ENCODE results near the gene NIFK.
A peak's percentile ranks its signal among the peaks of the same experiment; 100 is the strongest.

Gene NIFK

GRCh38 chr2:121736462-121737336 is at the start of gene NIFK:
Gene NIFK (minus strand): TSS chr2:121736875. CDS start chr2:121736850, 25 bp downstream.
- Mint-ChIP-seq H3K4me1 (peaks cover 36% of the 10 kb centered on the region), H3K9me3 (no peaks in the 10 kb centered on the region), H3K4me3 (peak within 1 kb of the TSS; percentile 98), H3K36me3 (ENCODE audit: insufficient read depth) (peaks cover 31% of the 10 kb centered on the region), H3K27ac (ENCODE audit: low read depth) (peak within 1 kb of the TSS; percentile 99), H3K27me3 (no peaks in the 10 kb centered on the region)
- ATAC-seq (replicated peaks; ENCODE audit: extremely low read depth, poor library complexity, severe bottlenecking) (peak; percentile 91), DNase-seq (ENCODE audit: low spot score in 2 of 2) (peak; percentile 99)

- Mint-ChIP-seq H3K27me3 (peaks cover 15% of the 10 kb centered on the region), H3K9me3 (no peaks in the 10 kb centered on the region), H3K4me3 (no peak overlapping the region), H3K27ac (ENCODE audit: low read depth) (no peak overlapping the region), H3K4me1 (no peaks in the 10 kb centered on the region), H3K36me3 (ENCODE audit: insufficient read depth) (no peaks in the 10 kb centered on the region)
- no peak for ATAC-seq (replicated peaks; ENCODE audit: extremely low read depth, poor library complexity, severe bottlenecking)
- no peak for DNase-seq (ENCODE audit: low spot score in 2 of 2)
These were observed 46.5 kb upstream of the NIFK start for GRCh38 chr2:121783180-121783579.

- no peak overlapping the region for H3K27ac Mint-ChIP-seq (ENCODE audit: low read depth)
- ATAC-seq (replicated peaks; ENCODE audit: extremely low read depth, poor library complexity, severe bottlenecking) (no peak), DNase-seq (ENCODE audit: low spot score in 2 of 2) (no peak)
- no peaks in the 10 kb centered on the region for H3K27me3 Mint-ChIP-seq
- H3K4me1 Mint-ChIP-seq, result no peaks in the 10 kb centered on the region
- H3K36me3 Mint-ChIP-seq (ENCODE audit: insufficient read depth), result peaks cover 1% of the 10 kb centered on the region
- no peak overlapping the region for H3K4me3 Mint-ChIP-seq
- H3K9me3 Mint-ChIP-seq, result no peaks in the 10 kb centered on the region
These were observed 42.2 kb upstream of the NIFK start for GRCh38 chr2:121778741-121779487.

DNA sequence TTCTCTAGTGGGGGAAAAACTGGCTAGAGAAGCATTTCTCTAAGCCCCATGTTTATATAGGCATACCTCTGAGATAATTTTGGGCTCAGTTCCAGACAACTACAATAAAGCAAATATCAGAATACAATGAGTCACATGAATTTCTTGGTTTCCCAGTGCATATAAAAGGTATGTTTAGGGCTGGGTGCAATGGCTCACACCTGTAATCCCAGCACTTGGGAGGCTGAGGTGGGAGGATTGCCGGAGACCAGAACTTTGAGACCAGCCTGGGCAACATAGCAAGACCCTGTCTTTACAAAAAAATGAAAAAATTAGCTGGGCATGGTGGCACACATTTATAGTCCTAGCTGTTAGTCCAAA is 41.0 kb upstream of the NIFK start:
- no peaks in the 10 kb centered on the region for H3K27me3 Mint-ChIP-seq
- peaks cover 1% of the 10 kb centered on the region for H3K36me3 Mint-ChIP-seq (ENCODE audit: insufficient read depth)
- H3K27ac Mint-ChIP-seq (ENCODE audit: low read depth), result no peak overlapping the region
- DNase-seq (ENCODE audit: low spot score in 2 of 2), result no peak
- H3K9me3 Mint-ChIP-seq, result no peaks in the 10 kb centered on the region
- no peak overlapping the region for H3K4me3 Mint-ChIP-seq
- H3K4me1 Mint-ChIP-seq, result no peaks in the 10 kb centered on the region
- no peak for ATAC-seq (replicated peaks; ENCODE audit: extremely low read depth, poor library complexity, severe bottlenecking)

- Mint-ChIP-seq H3K27ac (ENCODE audit: low read depth) (no peak overlapping the region), H3K36me3 (ENCODE audit: insufficient read depth) (peaks cover 1% of the 10 kb centered on the region), H3K4me3 (no peak overlapping the region), H3K4me1 (no peaks in the 10 kb centered on the region), H3K9me3 (no peaks in the 10 kb centered on the region), H3K27me3 (no peaks in the 10 kb centered on the region)
- ATAC-seq (replicated peaks; ENCODE audit: extremely low read depth, poor library complexity, severe bottlenecking) (no peak), DNase-seq (ENCODE audit: low spot score in 2 of 2) (no peak)
These were observed 40.4 kb upstream of the NIFK start for GRCh38 chr2:121776885-121777698.

- no peak overlapping the region for H3K27ac Mint-ChIP-seq (ENCODE audit: low read depth)
These were observed 39.7 kb upstream of the NIFK start for GRCh38 chr2:121776361-121776760.

GRCh38 chr2:121774235-121774634 is 37.6 kb upstream of the NIFK start:
- Mint-ChIP-seq H3K27ac (ENCODE audit: low read depth) (no peak overlapping the region), H3K27me3 (no peaks in the 10 kb centered on the region), H3K9me3 (no peaks in the 10 kb centered on the region), H3K36me3 (ENCODE audit: insufficient read depth) (peaks cover 1% of the 10 kb centered on the region), H3K4me1 (no peaks in the 10 kb centered on the region), H3K4me3 (no peak overlapping the region)
- ATAC-seq (replicated peaks; ENCODE audit: extremely low read depth, poor library complexity, severe bottlenecking), result no peak
- DNase-seq (ENCODE audit: low spot score in 2 of 2), result no peak

More at GRCh38 chr2:121776361-121776760, 39.7 kb upstream of the NIFK start:
- Mint-ChIP-seq H3K4me3 (no peak overlapping the region), H3K27me3 (no peaks in the 10 kb centered on the region), H3K4me1 (no peaks in the 10 kb centered on the region), H3K36me3 (ENCODE audit: insufficient read depth) (peaks cover 1% of the 10 kb centered on the region), H3K9me3 (no peaks in the 10 kb centered on the region)
- DNase-seq (ENCODE audit: low spot score in 2 of 2) (no peak), ATAC-seq (replicated peaks; ENCODE audit: extremely low read depth, poor library complexity, severe bottlenecking) (no peak)

- Mint-ChIP-seq H3K4me1 (no peaks in the 10 kb centered on the region), H3K27ac (ENCODE audit: low read depth) (no peak overlapping the region), H3K4me3 (no peak overlapping the region), H3K27me3 (no peaks in the 10 kb centered on the region), H3K36me3 (ENCODE audit: insufficient read depth) (peaks cover 14% of the 10 kb centered on the region), H3K9me3 (no peaks in the 10 kb centered on the region)
- DNase-seq (ENCODE audit: low spot score in 2 of 2) (no peak), ATAC-seq (replicated peaks; ENCODE audit: extremely low read depth, poor library complexity, severe bottlenecking) (no peak)
These were observed 35.5 kb upstream of the NIFK start for GRCh38 chr2:121771976-121772742.

DNA sequence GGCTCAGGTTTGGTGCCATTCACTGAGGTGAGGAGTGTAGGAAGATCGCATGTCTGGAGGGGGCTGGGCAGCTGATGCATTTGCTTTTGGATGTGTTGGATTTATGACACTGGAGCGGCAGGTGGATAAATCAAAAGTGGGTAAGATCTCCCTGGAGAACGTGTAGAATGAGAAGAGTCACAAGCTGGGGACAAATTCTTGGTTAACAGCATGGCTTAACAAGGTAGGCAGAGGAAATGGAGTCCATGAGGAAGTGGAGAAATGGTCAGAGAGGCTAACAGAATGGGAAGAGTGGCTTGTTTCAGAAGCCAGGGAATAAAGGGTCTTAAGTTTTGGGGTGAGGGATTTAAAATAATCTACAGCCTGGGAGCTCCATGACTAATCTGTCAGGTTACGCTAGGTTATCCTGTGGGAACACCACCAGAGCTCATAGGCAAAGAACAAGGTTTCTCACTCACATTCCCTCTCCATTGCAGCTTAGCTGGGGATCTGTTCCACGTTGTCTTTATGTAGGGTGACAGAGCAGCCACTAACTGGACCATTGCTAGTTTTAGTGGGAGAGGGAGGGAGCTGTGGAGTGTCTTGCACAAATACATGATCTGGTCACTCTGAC is 31.6 kb upstream of the NIFK start:
- no peak for DNase-seq (ENCODE audit: low spot score in 2 of 2)
- Mint-ChIP-seq H3K4me1 (no peaks in the 10 kb centered on the region), H3K27me3 (no peaks in the 10 kb centered on the region), H3K9me3 (no peaks in the 10 kb centered on the region), H3K36me3 (ENCODE audit: insufficient read depth) (peaks cover 42% of the 10 kb centered on the region), H3K27ac (ENCODE audit: low read depth) (no peak overlapping the region), H3K4me3 (no peak overlapping the region)
- ATAC-seq (replicated peaks; ENCODE audit: extremely low read depth, poor library complexity, severe bottlenecking), result no peak

DNA sequence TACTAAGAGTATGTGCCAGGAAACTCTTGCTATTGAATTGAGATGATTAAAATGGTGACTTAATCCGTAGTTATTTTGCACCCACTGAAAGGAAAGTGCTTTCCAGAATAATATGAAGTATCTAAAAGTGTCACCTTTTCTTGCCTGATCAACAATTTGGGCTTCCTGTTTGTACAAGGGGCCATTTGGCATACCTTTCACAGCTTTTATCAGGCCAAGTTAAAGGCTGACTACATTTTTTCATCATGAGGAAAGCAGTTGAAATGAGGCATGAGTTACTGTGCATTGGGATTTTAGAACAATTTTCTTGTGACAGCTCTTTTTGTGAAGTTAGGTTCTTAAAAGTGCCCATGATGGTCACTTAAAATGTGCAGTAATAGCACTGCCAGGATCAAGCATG is 29.9 kb upstream of the NIFK start:
- Mint-ChIP-seq H3K4me3 (no peak overlapping the region), H3K9me3 (no peaks in the 10 kb centered on the region), H3K27ac (ENCODE audit: low read depth) (no peak overlapping the region), H3K36me3 (ENCODE audit: insufficient read depth) (peaks cover 58% of the 10 kb centered on the region), H3K4me1 (no peaks in the 10 kb centered on the region), H3K27me3 (no peaks in the 10 kb centered on the region)
- ATAC-seq (replicated peaks; ENCODE audit: extremely low read depth, poor library complexity, severe bottlenecking), result no peak
- no peak for DNase-seq (ENCODE audit: low spot score in 2 of 2)

DNA sequence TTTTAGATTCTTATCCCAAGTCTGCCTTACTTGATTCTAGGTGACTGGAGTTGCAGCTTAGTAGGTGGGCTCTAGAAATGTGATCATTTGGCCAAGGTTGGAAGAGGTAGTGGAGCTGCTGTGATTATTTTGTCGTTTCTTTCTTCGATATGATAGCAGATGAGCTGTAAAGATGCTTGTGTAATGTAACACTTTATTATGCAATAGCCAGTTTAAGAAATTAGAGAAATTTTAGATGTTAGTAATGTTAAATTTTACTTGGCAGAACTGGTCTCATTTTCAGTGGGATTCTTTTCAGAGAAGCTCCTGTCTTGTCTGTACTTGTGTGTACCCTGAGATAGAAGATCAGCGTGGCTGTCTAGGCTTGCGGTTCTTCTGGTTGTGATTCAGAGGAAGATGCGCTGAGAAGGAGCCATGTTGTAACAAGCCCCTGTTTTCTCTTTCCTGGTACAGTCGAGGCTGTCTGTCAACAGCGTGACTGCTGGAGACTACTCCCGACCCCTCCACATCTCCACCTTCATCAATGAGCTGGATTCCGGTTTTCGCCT is 28.1 kb upstream of the NIFK start:
- Mint-ChIP-seq H3K27me3 (no peaks in the 10 kb centered on the region), H3K27ac (ENCODE audit: low read depth) (no peak overlapping the region), H3K36me3 (ENCODE audit: insufficient read depth) (peaks cover 74% of the 10 kb centered on the region), H3K4me3 (no peak overlapping the region), H3K4me1 (no peaks in the 10 kb centered on the region), H3K9me3 (no peaks in the 10 kb centered on the region)
- no peak for ATAC-seq (replicated peaks; ENCODE audit: extremely low read depth, poor library complexity, severe bottlenecking)
- no peak for DNase-seq (ENCODE audit: low spot score in 2 of 2)
